C1 segment of cervical spinal cord (tissue), 14 donors: Measurements from ENCODE around the gene ACOT11.

Experiments used
- DNase-seq, 14 donors: peaks; one replicate each; lab custom pipeline; 2025; lab: John Stamatoyannopoulos, UW

The ACOT11 gene

DNA sequence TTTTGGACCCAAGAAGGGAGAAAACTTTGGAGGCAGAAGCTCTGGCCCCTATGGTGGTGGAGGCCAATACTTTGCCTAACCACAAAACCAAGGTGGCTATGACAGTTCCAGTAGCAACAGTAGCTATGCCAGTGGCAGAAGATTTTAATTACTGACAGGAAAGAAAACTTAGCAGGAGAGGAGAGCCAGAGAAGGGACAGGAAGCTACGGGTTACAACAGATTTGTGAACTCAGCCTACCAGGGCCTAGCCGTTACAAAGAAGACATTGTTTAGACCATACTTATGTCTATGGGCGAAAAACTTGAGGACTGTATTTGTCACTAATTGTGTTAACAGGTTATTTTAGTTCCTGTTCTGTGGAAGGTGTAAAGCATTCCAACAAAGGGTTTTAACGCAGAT lies 10.4 kb upstream of the ACOT11 start:
- no peak for DNase-seq

DNA sequence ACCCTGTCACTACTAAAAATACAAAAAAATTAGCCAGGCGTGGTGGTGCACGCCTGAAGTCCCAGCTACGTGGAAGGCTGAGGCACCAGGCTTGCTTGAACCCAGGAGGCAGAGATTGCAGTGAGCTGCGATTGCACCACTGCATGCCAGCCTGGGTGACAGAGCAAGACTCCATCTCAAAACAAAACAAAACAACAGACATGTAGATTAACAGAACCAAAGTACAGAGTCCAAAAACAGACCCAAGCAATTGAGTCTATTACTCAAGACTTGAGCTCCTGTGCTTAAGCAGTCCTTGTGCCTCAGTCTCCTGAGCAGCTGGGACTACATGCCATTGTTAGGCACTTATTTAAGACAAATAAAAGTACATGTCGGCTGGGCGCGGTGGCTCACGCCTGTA lies 9.5 kb upstream of the ACOT11 start:
- DNase-seq, result no peak

DNA sequence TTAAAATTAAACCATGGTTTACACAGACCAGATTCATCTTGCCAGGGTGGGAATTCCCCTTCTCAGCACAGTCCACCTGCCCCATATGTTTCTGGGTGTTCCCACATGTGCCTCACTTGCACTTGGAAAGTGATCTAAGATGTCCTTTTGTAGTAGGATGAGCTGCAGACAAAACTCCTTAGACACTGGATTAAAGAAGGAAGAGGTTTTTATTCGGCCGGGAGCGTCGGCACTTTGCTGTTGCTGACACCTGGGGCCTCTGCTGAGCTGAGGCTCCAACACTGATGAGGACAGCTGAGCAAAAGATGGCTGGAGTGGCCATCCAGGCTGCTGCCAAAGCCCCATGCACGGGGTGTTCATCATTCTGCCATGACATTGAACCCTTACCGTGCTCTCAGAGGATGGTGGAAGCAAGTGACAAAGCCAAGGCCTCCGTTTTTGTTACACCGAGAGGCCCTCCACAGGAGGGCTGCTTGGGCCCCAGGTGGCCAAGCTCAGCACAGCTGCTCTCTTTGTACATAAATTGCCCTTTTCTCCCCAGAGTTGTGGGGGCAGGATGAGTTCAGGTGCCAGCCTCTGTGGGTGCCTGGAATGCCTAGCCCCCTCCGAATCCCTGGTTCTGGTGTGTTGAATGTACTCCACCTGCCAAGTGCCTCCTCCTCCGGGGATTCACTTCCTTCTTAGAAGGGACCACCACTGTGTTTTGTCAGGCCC lies 7.3 kb upstream of the ACOT11 start:
- DNase-seq, result no peak

DNA sequence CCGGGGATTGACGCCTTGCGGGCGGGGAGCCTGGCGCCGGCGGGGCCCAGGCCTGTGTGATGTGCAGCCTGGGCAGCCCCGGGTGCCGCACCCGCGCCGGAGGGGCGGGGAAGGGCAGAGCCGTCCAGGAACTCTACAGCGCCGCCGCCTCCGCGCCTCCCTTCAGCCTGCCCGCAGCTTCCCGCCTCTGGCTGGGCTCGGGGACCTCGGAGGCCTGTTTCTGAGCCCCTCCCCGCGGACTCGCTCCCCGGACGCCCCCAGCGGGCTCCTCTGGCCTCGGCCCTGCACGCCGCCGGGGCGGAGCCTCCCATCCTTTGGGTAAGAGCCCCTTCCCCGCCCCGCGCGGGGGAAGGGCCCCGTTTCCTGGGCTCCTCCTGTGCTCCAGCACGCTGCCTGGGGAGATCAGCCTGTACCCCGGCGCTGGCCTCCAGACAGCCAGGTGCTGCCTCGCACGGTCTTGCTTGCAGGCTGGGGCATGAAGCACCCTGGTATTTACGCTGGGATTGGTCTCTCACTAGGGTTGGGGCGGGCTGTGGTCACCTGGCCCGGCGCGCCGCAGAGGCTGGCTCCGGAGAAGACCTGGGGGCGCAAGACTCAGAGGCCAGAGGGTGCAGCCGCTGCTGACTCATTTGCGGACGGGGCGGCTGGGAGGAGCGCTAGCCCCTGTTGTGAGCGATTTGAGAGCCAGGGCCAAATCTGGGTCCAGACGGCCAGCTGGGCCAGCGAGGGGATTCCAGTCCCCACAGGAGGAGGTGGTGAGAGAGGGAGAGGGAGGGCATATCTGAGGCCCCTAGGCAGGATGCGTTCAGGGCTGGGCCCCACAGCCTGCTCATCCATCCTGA lies 5.7 kb upstream of the ACOT11 start:
- peak in 11 of 14 donors; percentile 18 to 75 (median 42) for DNase-seq

DNA sequence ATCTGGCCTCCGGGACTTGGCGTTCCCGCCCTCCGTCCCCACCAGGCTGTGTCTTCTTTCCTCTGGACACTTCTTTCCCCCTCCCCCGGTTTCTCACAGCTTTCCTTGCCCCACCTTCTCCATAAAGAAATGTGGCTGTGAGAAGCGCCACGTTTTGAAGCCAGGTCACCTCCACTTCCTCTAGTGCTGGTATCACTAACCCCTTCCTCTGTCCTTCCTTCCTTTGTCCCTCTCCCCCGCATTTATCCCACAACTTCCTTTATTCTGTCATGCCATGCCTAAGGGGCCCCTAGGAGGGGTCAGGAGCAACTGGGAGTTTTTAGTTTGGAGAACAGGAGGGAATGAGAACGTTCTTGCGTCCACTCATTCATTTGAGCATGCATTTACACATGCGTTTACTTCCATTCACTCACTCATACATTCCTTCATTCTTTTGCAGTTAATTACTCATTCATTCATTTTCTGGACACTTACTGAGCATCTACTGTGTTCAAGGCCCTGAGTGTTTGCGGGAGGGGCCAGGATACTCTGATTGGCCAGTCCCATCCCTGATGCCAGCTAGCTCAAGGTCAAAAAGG lies 5.0 kb upstream of the ACOT11 start:
- DNase-seq, result peak in 1 of 14 donors; percentile 17

DNA sequence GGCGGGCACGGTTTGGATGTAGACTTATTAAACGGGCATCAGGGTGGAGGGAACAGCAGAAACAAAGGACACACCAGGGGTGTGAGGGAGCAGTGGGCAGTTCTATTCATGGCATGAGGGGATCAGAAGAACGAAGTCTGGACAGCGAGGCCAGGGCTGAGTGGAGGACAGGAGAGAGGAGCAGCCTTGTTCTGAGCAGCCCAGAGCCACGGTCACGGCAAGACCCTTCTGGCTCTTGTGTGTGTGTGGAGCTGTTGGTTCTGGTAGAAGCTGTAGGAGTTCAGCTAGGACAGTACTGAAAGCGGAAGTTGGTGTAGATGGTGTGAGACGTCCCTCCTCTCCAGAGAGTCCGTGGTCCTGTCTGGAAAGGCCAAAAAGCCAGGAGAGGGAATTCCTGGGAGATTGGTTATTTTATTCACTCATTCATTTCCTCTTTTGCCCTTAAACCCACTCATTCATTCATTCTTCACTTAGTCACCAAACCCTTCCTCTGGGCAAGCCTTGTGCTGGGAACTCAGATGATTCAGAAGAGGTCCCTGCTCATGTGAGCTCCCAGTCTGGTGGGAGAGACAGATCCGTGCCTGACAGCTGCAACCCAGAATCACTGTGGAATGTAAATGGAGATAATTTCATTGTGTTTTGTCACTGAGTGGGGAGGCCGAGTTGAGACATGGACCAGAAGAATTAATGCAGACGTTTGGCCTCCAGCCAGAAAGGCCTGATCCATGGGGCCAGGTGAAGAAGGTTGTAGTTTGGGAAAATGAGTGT lies 4.1 kb upstream of the ACOT11 start:
- peak in 1 of 14 donors; percentile 24 for DNase-seq

DNA sequence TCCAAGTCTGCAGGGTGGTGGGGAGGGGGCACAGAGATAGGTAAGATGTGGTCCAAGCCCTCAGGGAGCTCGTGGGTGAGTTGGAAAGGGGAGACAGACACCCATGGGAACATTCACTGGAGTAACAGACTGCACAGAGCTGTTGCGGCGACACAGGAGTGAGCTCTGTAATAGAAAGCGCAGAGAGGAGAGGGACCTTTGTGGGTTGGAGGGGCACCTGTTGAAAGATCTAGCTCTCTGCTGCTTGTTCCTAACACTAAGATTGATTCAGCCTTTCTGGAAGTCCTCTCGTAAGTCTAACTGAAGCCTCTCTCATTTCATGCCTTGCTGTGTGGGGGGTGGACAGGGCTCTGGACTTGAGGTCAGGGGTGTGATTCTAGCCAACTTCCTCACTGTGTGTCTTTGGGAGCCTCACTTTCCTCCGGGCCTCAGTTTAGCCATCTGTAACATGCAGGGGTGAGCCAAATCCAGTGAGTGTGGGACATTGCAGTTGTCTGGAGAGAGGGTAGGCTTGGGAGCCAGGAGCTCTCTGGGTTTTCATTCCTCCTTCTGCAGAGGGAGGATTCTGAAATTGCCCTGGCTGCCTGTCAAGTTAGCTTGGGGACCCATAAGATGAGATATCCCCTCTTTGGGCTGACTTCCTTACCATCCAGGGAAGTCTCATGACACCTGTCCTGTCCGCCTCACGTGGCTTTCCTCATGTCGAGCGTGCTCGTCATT lies 2.0 kb upstream of the ACOT11 start:
- DNase-seq, result no peak

DNA sequence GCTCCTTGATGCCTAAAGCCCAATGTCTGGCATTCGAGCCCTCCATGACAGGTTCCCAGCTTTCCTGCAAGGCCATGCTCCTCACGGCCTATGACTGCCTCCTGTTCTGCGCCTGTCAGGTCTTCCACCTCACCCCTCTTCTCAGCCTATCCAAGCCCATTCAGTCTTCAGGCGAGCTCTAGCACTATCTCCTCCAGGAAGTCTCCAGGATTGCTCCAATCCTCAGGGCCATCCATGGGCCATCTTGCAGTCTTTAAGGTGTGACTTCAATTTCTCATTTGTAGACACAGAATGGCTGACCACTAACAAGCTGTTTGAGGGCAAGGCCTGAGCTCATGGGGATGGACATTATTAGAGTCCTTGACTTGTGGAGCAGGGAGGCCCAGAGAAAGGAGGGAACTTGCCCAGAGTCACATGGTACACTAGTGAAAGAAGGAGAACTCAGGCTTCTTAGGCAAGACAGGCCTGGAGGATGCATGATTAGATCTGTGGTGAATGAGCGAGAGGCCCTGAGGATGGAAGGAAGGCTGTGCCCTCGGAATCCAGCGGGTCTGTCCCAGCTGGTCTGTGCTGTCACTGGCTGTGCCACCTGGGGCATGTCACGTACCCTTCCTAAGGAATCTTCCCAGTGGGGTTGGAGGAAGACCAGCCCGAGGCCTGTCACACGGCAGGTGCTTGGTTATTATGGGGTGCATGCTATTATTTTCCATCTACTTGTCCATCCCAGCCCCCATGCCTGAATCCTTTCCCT lies 1.2 kb upstream of the ACOT11 start:
- peak in 1 of 14 donors; percentile 26 for DNase-seq

DNA sequence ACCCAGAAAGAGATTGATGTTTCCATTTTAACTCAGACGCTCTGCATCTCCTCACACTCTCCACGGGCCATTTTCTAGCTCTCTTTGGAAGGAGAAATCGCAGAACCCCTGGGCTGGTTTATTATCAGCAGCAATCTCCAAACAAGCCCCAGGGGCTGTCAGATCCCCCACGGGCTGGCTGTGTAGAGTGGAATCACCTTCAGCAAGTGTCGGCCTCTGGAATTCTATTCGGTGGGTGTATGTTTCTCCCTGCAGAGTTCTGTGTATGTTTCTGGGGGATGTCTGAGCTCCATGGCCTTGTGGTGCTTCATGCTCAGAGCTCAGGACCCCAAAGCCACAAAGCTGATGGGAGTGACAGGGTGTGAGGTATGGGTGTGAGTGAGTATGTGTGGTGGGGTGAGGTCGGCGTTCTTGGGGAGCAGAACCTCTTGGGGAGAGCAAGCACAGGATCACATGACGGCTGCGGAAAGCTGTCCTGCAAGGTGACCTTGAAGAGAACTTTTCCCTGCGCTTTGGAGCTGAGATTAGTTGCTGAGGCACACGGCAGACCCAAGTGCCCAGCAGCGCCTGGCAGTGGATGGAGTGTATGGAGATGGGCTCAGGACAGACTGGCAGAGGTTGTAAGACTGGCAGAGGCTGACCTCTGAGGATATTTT lies 489 bp downstream of the ACOT11 start:
- peak in 5 of 14 donors; percentile 11 to 60 (median 29) for DNase-seq

DNA sequence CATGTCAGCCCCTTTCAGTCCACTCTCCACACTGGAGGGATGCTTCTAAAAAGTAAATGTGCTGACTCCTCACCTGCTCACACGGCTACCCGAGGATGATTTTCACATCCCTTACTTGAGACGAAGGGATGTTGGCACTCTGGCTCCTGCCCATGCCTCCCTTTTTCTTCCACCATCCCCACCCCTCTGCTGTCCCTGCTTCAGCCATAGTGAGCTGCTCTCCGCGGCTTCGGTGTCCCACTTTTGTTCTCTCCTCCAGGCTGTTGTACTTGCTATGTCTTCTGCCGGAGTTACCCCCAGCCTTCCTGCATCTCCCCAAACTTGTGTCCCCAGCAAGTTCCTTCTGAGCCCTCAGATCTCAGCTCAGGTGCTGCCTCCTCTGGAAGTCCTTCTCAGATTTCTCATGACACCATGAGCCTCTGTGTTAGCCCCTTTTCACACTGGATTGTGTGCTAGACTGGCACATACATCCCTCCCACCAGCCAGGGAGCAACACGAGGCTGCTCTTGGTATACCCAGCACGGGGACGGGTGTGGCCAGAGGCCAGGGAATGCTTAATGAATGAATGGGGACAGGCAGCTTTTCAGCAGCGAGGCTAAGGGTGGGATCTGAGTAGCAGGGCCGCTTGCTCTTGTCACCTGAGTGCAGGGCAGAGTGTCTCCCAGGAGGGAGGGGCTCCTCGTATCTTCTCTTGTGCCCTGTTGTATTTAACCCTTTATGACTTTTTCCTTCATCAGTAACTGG lies 1.3 kb downstream of the ACOT11 start:
- peak in 4 of 14 donors; percentile 10 to 31 (median 26) for DNase-seq

DNA sequence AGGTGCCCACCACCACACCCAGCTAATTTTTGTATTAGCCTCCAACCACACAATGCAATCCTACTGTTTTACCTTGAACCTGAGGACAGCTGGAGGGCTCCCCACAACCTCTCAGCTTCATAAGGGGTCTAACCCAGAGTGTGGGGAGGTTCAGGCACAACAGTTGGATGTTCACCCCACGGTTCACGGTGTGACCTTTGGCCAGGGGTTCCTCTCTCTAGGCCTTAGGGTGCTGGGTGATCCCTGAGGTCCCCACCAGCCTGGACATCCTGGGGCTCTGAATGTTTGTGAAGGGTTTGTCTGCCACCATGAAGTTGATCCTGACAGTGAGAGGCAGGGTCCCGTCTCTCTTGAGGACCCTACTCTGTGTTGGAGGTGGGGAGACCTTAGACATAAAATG lies 3.9 kb downstream of the ACOT11 start:
- no peak for DNase-seq

DNA sequence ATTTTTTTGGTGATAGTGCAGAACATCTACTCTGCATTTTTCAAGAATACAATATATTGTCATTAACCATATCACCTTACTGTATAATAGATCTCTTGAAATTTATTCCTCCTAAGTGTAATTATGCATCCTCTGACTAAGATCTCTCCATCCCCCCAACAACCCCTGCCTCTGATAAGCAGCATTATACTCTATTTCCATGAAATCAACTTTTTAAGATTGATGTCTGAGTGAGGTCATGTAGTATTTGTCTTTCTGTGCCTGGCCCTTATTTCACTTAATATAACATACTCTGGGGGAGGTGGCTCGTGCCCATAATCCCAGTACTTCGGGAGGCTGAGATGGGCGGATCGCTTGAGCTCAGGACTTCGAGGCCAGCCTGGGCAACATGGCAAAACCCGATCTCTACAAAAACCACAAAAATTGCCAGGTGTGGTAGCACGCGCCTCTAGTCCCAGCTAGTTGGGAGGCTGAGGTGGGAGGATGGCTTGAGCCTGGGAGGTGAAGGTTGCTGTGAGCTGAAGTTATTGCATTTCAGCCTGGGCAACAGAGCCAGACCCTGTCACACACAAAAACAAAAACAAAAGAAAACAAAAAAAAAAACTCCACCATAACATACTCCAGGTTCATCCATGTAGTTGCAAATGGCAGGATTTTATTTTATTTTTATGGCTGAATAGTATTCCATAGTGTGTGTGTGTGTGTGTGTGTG lies 5.7 kb downstream of the ACOT11 start:
- no peak for DNase-seq

DNA sequence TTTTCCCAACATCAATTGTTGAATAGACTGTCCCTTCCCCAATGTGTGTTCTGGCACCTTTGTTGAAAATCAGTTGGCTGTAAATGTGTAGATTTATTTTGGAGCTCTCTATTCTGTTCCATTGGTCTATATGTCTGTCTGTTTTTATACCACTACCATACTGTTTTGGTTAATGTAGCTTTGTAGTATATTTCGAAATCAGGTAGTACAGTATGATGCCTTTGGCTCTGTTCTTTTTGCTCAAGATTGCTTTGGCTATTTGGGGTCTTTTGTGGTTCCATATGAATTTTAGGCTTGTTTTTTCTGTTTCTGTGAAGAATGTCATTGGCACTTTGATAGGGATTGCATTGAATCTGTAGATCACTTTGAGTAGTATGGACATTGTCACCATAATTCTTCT lies 8.1 kb downstream of the ACOT11 start:
- DNase-seq, result no peak

DNA sequence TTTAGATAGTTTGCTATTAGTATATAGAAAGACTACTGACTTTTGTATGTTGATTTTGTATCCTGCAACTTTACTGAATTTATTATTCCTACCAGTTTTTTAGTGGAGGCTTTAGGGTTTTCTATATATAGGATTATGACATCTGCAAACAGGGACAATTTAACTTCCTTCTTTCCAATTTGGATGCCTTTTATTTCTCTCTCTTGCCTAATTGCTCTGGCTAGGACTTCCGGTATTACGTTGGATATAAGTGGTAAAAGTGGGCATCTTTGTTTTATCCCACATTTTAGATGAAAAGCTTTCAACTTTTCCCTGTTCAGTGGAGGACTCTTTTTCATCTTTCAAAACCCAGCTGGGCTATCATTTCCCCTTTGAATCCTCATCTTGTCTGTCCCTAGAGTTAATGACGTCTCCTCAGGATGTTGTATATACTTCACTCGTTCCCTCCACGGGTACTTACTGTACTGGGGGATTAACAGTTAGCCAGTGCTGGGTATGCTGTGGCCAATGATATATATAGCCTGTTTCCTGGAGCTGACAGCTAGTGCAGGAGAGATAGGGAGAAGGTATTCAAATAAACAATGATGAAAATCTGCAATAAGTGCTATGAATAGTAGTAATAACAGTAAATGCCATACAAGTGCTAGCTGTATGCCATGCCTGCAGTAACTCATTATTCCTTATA lies 9.8 kb downstream of the ACOT11 start:
- DNase-seq, result no peak

DNA sequence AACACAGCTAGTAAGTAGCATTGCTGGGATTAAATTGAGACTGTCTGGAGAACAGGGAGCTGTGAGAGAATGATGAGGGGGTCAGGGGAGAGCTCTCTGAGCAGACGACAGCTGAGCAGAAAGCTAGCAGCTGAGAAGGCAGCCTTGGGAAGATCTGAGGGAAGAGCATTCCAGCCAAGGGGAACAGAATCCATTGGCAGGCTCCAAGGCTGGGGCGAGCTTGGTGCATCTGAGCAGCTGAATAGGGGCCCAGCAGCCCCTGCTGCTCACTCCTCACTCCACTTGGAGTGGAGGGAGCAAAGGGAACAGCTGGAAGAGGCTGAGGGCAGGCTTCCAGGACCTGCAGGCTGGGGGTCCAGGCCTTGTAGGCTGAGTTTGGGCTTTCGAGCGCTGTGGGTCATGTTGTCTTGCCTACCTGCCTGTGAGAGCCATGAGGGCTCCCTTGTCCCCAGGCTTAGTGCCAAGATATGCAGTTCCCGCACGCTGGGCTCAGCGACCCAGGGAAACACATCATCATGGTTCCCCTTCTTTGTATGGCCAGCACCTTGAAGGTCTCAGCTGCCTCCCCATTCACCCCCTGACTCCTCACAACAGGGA lies 10.5 kb downstream of the ACOT11 start:
- no peak for DNase-seq

DNA sequence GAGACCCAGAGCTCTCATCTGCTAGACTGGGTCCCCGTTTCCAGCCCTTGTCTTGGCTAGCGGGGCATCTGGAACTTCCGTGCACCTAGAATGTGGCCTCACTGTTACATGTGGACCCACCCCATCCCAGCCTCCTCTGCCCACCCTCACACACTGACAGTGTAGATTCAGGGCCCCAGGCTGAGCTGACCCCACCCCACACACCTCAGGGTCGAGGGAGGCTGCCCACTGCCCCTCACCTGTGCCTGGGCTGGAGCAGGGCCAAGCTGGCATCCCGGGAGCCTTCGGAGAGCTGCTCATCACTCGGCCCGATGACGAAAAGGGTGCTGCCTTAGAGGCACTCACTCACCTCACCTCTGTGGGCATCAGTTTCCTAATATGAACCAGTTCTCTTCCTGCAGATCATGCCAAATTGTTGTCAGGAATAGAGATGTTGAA lies 11.1 kb downstream of the ACOT11 start:
- DNase-seq, result no peak

DNA sequence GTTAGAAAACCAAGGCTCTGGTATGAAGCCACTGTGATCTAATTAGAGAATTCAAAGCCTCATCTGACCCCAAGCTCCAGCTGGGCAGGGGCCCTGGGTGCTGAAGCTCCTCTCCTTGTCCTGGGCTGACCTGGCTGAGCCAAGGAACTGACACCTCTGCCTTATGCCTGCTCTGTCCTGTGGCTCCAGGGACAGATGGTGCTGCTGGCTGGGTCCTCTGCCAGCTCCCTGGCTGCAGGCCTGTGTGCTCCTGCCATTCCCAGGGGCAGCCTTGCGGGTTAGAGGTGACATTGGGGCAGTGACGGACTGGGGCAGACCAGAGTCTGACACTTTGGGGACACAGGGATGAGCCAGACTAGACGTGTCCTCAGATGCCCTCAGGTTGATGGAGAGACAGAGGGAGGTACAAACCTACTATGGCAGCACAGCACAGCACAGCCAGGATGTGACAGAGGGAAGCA lies 11.8 kb downstream of the ACOT11 start:
- DNase-seq, result peak in 2 of 14 donors; percentile 20 to 47
